B cell (primary cell): Measurements from ENCODE around the gene TELO2.
"Not testable (repeated sequence)": the region's sequence is repeated elsewhere in the genome, so short reads cannot be mapped to it uniquely, and the experiment has no call there.

ENCODE experiments used
- EZH2 ChIP-seq: IDR thresholded peaks from 2 replicates; pipeline ENCODE4 v1.6.1; 2012; ENCODE audit warnings: borderline replicate concordance, low read depth, mild to moderate bottlenecking, moderate library complexity, low read length; ENCODE audit not compliant: insufficient read depth, poor library complexity, severe bottlenecking
- TF ChIP-seq, protein P1 (sequence below): fragments of 200-600 bp; IDR thresholded peaks from one replicate; pipeline ENCODE4 v1.8.0; 2022; ENCODE audit warnings: antibody characterized with exemption, mild to moderate bottlenecking

DNA sequence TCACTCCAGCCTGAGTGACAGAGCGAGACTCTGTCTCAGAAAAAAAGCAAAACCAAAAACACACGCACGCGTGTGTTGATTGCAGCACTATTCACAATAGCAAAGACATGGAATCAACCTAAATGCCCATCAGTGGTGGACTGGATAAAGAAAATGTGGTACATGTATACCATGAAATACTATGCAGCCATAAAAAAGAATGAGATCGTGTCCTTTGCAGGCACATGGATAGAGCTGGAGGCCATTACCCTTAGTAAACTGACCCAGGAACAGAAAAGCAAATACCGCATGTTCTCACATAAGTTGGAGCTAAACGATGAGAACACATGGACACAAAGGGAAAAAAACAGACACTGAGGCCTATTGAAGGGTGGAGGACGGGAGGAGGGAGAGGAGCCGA, 14.2 kb upstream of the TELO2 start:
- TF ChIP-seq, protein P1, sequence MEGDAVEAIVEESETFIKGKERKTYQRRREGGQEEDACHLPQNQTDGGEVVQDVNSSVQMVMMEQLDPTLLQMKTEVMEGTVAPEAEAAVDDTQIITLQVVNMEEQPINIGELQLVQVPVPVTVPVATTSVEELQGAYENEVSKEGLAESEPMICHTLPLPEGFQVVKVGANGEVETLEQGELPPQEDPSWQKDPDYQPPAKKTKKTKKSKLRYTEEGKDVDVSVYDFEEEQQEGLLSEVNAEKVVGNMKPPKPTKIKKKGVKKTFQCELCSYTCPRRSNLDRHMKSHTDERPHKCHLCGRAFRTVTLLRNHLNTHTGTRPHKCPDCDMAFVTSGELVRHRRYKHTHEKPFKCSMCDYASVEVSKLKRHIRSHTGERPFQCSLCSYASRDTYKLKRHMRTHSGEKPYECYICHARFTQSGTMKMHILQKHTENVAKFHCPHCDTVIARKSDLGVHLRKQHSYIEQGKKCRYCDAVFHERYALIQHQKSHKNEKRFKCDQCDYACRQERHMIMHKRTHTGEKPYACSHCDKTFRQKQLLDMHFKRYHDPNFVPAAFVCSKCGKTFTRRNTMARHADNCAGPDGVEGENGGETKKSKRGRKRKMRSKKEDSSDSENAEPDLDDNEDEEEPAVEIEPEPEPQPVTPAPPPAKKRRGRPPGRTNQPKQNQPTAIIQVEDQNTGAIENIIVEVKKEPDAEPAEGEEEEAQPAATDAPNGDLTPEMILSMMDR, result not testable (repeated sequence)
- not testable (repeated sequence) for TF ChIP-seq EZH2
